AG04449 (cell line): ENCODE measurements around the gene NSMCE4A.
A peak's percentile ranks its signal among the peaks of the same experiment; 100 is the strongest.
"Not testable (repeated sequence)": the region's sequence is repeated elsewhere in the genome, so short reads cannot be mapped to it uniquely, and the experiment has no call there.

Source experiments
- CTCF ChIA-PET: fragments of 350-600 bp; formaldehyde crosslinking; extraction: SDS; loops from one replicate; lab custom pipeline; 2021; ENCODE audit warnings: antibody characterized with exemption; lab: Yijun Ruan, JAX
- POLR2A ChIA-PET: fragments of 400-600, 350-600 bp; formaldehyde crosslinking; extraction: SDS; loops from one replicate; lab custom pipeline; 2020; ENCODE audit warnings: antibody characterized with exemption, inconsistent platforms; lab: Yijun Ruan, JAX
- DNase-seq: peaks from one replicate; pipeline ENCODE4 v3.0.0-alpha.2; 2010; ENCODE audit warnings: low read depth, low spot score
- H3K4me3 ChIP-seq: 2 replicates; pipeline ENCODE4 v1.5.1; 2011; ENCODE audit warnings: low read depth, mild to moderate bottlenecking, control low read depth, low read length
- TF ChIP-seq, protein P1 (sequence below): IDR thresholded peaks from one replicate; pipeline ENCODE4 v1.5.1; 2011; ENCODE audit warnings: mild to moderate bottlenecking, moderate library complexity, low read length, control low read depth, inconsistent platforms; ENCODE audit not compliant: insufficient read depth; ENCODE audit errors: missing control alignments

NSMCE4A gene

GRCh38 chr10:121981346-121981745, 6.3 kb upstream of the NSMCE4A start:
- CTCF ChIA-PET: no interaction called here
- no peak overlapping the region for H3K4me3 ChIP-seq
- POLR2A ChIA-PET: no interaction called here
- TF ChIP-seq, protein P1, sequence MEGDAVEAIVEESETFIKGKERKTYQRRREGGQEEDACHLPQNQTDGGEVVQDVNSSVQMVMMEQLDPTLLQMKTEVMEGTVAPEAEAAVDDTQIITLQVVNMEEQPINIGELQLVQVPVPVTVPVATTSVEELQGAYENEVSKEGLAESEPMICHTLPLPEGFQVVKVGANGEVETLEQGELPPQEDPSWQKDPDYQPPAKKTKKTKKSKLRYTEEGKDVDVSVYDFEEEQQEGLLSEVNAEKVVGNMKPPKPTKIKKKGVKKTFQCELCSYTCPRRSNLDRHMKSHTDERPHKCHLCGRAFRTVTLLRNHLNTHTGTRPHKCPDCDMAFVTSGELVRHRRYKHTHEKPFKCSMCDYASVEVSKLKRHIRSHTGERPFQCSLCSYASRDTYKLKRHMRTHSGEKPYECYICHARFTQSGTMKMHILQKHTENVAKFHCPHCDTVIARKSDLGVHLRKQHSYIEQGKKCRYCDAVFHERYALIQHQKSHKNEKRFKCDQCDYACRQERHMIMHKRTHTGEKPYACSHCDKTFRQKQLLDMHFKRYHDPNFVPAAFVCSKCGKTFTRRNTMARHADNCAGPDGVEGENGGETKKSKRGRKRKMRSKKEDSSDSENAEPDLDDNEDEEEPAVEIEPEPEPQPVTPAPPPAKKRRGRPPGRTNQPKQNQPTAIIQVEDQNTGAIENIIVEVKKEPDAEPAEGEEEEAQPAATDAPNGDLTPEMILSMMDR: no peak
- DNase-seq: no peak

DNA sequence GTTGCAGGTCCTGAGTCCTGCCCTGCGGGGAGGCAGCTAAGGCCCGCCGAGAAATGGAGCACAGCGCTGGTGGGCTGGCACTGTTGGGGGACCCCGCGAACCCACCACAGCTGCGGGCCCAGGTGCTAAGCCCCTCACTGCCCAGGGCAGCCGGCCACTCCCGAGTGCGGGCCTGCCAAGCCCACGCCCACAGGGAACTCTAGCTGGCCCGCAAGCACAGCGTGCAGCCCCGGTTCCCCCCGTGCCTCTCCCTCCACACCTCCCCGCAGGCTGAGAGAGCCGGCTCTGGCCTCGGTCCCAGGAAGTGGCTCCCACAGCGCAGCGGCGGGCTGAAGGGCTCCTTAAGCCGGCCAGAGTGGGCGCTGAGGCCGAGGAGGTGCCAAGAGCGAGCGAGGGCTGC, 3.5 kb upstream of the NSMCE4A start:
- ChIA-PET CTCF (no interaction called here), POLR2A (no interaction called here)
- DNase-seq: no peak
- no peak overlapping the region for H3K4me3 ChIP-seq
- TF ChIP-seq, protein P1: no peak

DNA sequence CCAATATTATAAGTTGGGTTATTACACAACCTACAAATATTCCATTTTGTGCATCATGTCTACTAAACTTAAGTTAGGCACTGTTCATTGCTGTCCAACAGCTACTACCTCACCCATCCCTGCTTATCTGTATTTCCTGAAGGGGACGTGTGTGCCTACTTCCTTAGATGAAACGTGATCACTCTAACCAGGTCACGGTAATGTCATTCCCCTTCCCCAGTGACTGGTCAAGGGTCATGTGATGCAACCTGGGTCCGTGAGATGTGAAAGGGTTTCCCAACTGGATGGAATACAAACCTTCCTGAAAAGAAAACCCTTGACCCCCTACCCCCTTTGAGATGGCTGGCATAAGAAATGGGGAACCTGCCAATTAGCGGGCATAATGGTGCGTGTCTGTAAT, 1.6 kb upstream of the NSMCE4A start:
- TF ChIP-seq, protein P1: no peak
- H3K4me3 ChIP-seq: no peak overlapping the region
- no peak for DNase-seq
- POLR2A ChIA-PET: no interaction called here
- CTCF ChIA-PET: interaction anchor here (0.7 to 2.4 kb wide), 2 partner anchors 29 to 137 kb away, joined by 3 to 7 read pairs; no protein-coding TSS in a partner anchor

DNA sequence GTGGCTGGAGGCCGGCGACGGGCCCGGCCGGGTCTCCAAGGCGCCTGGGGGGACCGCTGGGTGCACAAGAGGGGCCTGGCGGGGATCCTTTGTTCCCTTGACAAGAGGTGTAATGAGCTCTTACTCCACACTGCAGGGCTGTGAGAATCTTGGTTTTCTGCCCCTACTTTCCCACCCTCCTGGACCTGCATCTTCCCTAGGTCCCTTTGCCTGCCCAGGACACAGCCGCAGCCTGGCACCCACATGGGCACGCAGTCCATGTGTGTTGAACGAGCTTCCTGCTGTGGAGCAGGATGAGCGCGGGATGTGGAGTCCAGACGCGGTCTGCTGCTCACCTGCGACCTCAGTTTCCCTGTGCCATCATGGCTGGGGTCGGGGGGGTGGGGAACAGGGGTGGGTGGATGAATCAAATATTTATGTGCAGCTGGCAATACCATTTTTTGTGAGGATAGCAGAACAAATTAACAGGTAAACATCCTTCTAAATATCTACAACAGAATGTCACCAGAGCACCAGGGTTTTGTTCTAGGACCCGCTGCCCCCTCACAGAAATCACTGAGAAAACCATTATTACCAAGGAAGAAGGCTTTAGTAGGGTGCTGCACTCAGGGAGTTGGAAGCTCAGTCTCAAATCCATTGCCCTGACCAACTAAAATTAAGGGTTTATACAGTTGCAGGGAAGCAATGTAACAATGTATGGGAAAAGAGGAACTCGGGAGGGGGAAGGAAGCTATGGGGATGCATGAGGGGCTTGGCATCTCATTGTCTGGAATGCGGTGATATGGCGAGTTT, 474 bp upstream of the NSMCE4A start:
- POLR2A ChIA-PET: interaction anchor here (0.6 to 1.3 kb wide), 2 partner anchors 24 to 41 kb away, joined by 3 read pairs; no protein-coding TSS in a partner anchor
- peak overlapping the region; percentile 73 for H3K4me3 ChIP-seq
- TF ChIP-seq, protein P1: no peak
- CTCF ChIA-PET: interaction anchor here (0.6 to 2.4 kb wide), 13 partner anchors 9 to 138 kb away, joined by 3 to 12 read pairs (median 4); no protein-coding TSS in a partner anchor
- no peak for DNase-seq

DNA sequence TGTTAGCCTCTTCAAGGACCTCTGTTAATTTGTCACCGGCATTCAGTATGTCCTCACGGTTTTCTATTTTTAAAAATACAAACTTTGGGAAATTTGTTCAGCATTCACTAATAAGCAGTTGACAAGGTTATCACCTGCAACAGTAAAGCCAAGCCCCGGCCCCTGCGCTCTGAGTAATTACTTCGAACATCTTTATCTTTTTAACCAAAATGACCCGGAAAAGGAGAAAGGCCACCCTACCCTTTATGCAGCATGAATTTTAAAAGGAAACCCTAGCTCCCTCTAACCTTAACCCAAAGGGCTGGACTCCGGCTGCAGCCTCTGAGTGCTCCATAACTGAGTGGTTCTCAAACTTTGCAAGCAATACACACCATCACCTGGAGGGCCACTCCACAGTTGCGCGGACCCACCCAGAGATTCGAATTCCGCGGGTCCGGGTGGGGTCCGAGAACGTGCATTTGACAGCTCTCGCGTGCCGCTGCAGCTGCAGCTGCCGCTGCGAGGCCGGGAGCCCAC, 940 bp downstream of the NSMCE4A start:
- CTCF ChIA-PET: interaction anchor here (0.9 to 1.7 kb wide), 7 partner anchors 9 to 139 kb away, joined by 3 to 6 read pairs (median 3); no protein-coding TSS in a partner anchor
- peak overlapping the region; percentile 73 for H3K4me3 ChIP-seq
- POLR2A ChIA-PET: interaction anchor here (0.7 to 1.4 kb wide), 3 partner anchors 17 to 139 kb away, joined by 3 to 6 read pairs (median 3); no protein-coding TSS in a partner anchor
- TF ChIP-seq, protein P1: no peak
- DNase-seq: no peak

GRCh38 chr10:121969086-121969485, 5.9 kb downstream of the NSMCE4A start:
- DNase-seq, H3K4me3 ChIP-seq, CTCF ChIA-PET, POLR2A ChIA-PET: not testable (repeated sequence)
